Gastroesophageal sphincter (tissue), 3 donors: ENCODE data around the gene CCR9.

ENCODE experiments used
- POLR2A ChIP-seq, 2 donors: fragments of 450-650 bp; IDR thresholded peaks; one replicate each; pipeline ENCODE4 v1.6.1; 2017; ENCODE audit warnings: antibody characterized with exemption in 2 of 2, mild to moderate bottlenecking in 2 of 2, moderate library complexity in 1 of 2
- POLR2AphosphoS5 ChIP-seq: sonication (generic); formaldehyde crosslinking; IDR thresholded peaks from one replicate; pipeline ENCODE4 v1.6.1; 2017; ENCODE audit warnings: antibody characterized with exemption
- TF ChIP-seq, protein P1 (sequence below), 4 experiments: fragments of 200-600 bp in 2 of 4; fragments of 450-650 bp in 2 of 4; sonication (generic) in 1 of 4; IDR thresholded peaks; one replicate each; pipeline ENCODE4 v1.5.1; 2017 to 2019; ENCODE audit warnings: antibody characterized with exemption in 4 of 4, mild to moderate bottlenecking in 2 of 4, moderate library complexity in 2 of 4

GRCh38 chr3:45838466-45838865 is 47.9 kb upstream of the CCR9 start:
- TF ChIP-seq, protein P1, sequence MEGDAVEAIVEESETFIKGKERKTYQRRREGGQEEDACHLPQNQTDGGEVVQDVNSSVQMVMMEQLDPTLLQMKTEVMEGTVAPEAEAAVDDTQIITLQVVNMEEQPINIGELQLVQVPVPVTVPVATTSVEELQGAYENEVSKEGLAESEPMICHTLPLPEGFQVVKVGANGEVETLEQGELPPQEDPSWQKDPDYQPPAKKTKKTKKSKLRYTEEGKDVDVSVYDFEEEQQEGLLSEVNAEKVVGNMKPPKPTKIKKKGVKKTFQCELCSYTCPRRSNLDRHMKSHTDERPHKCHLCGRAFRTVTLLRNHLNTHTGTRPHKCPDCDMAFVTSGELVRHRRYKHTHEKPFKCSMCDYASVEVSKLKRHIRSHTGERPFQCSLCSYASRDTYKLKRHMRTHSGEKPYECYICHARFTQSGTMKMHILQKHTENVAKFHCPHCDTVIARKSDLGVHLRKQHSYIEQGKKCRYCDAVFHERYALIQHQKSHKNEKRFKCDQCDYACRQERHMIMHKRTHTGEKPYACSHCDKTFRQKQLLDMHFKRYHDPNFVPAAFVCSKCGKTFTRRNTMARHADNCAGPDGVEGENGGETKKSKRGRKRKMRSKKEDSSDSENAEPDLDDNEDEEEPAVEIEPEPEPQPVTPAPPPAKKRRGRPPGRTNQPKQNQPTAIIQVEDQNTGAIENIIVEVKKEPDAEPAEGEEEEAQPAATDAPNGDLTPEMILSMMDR (IDR thresholded peaks at IDR 0.05): no peak
- TF ChIP-seq POLR2AphosphoS5: no peak
- no peak for TF ChIP-seq POLR2A (IDR thresholded peaks at IDR 0.05)
